ENCODE measurements around the gene RHBDL1. TPM values are rescaled to one million over a fixed set of nuclear protein-coding genes. Genes with fewer than 3 reads are reported as not detected.

The RHBDL1 gene
- total and polyA plus RNA-seq, 9 of the 15 experiments (the other 6 are each of a cell fraction or from before 2014, with no cell fraction given) = 0.03 to 5.6 (median 1.3) TPM; not detected in 1

DNA sequence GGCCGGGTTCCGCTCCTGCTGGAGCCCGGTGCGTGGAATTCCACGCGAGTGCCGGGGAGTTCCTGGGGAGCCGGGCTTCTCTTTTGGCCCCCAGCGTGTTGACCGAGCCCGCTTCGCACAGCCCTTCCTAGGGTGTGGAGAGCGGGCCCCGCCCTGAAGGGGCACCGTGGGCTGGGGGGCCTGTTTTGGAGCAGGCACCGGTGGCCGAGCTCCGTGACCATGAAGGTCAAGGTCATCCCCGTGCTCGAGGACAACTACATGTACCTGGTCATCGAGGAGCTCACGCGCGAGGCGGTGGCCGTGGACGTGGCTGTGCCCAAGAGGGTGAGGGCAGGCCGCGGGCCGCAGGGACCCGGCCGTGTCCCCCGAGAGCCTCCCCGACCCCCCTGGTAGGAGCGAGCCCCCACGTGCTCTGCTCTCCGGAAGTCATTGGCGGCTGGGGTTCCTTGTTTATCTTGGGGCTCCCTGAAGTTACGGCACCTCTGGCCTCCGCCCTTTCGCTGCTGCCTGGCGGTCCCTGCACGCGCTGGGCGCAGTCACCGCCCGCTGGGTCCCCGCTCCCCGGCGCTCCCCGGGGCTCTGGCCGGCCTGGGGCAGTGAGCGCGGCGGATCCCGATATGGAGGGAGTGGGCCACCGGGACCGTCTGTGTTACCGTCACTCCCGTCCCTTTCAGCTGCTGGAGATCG lies 52.0 kb downstream of the RHBDL1 start (continued):
- TF ChIP-seq, protein P1, sequence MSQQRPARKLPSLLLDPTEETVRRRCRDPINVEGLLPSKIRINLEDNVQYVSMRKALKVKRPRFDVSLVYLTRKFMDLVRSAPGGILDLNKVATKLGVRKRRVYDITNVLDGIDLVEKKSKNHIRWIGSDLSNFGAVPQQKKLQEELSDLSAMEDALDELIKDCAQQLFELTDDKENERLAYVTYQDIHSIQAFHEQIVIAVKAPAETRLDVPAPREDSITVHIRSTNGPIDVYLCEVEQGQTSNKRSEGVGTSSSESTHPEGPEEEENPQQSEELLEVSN (IDR thresholded peaks at IDR 0.05; ENCODE audit: borderline replicate concordance in 1 of 2, extremely low read depth in 1 of 2, insufficient read depth in 1 of 2, insufficient read length in 1 of 2, low read depth in 1 of 2, low read length in 1 of 2, poor library complexity in 1 of 2, severe bottlenecking in 1 of 2) = peak in 1 of 2 experiments; percentile 16
- no peak for TF ChIP-seq ZBTB34 (CRISPR knock-in tag; IDR thresholded peaks at IDR 0.05)
- TF ChIP-seq NELFE (IDR thresholded peaks at IDR 0.05; ENCODE audit: insufficient read depth, insufficient read length) = no peak
- peak; percentile 48 for TF ChIP-seq ZBTB40 (IDR thresholded peaks at IDR 0.05)
- TF ChIP-seq ZBTB40 (CRISPR knock-in tag; IDR thresholded peaks at IDR 0.05) = no peak
- no peak for TF ChIP-seq MEF2A (IDR thresholded peaks at IDR 0.05; ENCODE audit: control insufficient read depth, low read depth, low read length)
- TF ChIP-seq, protein P2, sequence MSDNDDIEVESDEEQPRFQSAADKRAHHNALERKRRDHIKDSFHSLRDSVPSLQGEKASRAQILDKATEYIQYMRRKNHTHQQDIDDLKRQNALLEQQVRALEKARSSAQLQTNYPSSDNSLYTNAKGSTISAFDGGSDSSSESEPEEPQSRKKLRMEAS (CRISPR knock-in tag; IDR thresholded peaks at IDR 0.05) = peak; percentile 77
- no peak for TF ChIP-seq PURB (CRISPR knock-in tag; IDR thresholded peaks at IDR 0.05; ENCODE audit: low read depth)
- TF ChIP-seq FOXA3 (CRISPR knock-in tag; conservative IDR thresholded peaks at IDR 0.05 in 1 of 2, IDR thresholded peaks at IDR 0.05 in 1 of 2) = peak in 1 of 2 experiments; percentile 74; a peak in 2 of 4 replicates
- TF ChIP-seq YBX1 (IDR thresholded peaks at IDR 0.05) = no peak
- no peak for TF ChIP-seq PTRF (tag; IDR thresholded peaks at IDR 0.05)
- TF ChIP-seq RHOXF2B (CRISPR knock-in tag; conservative IDR thresholded peaks at IDR 0.05) = no peak
- no peak for TF ChIP-seq PPARD (CRISPR knock-in tag; IDR thresholded peaks at IDR 0.05)
- no peak for TF ChIP-seq CREBBP (IDR thresholded peaks at IDR 0.05; ENCODE audit: low read depth, low read length)

Data from K562 (cell line).